GM12878 (cell line): Measurements from ENCODE around the gene DIO2. TPM values are rescaled to one million over a fixed set of nuclear protein-coding genes. Genes with fewer than 3 reads are reported as not detected.

Source experiments
- ATAC-seq: fragments of 200-7000 bp; cut with Tn5 transposase; 3 replicates; pipeline ENCODE4 v1.9.1; 2020; ENCODE audit warnings: mild to moderate bottlenecking, moderate library complexity
- BruUV-seq: library from RNA; stranded (reverse); fragments of 400-500 nt; replicated peaks from 2 replicates; lab custom pipeline; 2021; lab: Mats Ljungman, UMichigan
- CTCF ChIA-PET: fragments of 300-600 bp; sonication (Branson Sonifier 250); formaldehyde crosslinking; extraction: SDS; loops from one replicate; lab custom pipeline; 2021; ENCODE audit warnings: inconsistent platforms; lab: Yijun Ruan, JAX
- POLR2A ChIA-PET: fragments of 350-600 bp; formaldehyde crosslinking; extraction: SDS; loops from one replicate; lab custom pipeline; 2021; ENCODE audit warnings: inconsistent platforms; lab: Charles Lee
- RAD21 ChIA-PET: fragments of 300-600 bp; sonication (Branson Sonifier 250); formaldehyde crosslinking; loops from one replicate; lab custom pipeline; 2023; ENCODE audit warnings: antibody characterized with exemption; ENCODE audit not compliant: unreplicated experiment; lab: Charles Lee
- SMC1A ChIA-PET: fragments of 300-600 bp; sonication (Branson Sonifier 250); formaldehyde crosslinking; loops from one replicate; lab custom pipeline; 2023; ENCODE audit not compliant: unreplicated experiment, uncharacterized antibody; lab: Charles Lee
- DNase-seq: peaks from one replicate; pipeline ENCODE4 v3.0.0-alpha.2; 2011; ENCODE audit warnings: low read depth, low spot score
- FAIRE-seq: peaks from 3 replicates; lab custom pipeline; 2011; peaks lifted over from hg19 to GRCh38; lab: Jason Lieb, UNC
- H2AFZ ChIP-seq: 2 replicates; pipeline ENCODE4 v1.6.0; 2011; ENCODE audit warnings: low read depth, low read length, control low read depth; ENCODE audit not compliant: control insufficient read depth
- H3K27ac ChIP-seq: 2 replicates; pipeline ENCODE4 v1.5.1; 2011; ENCODE audit warnings: control low read depth; ENCODE audit not compliant: control insufficient read depth, insufficient read depth
- H3K27me3 ChIP-seq, 2 experiments: replicated peaks in 1 of 2; 2 replicates each; pipeline versions ENCODE4 v1.6.0 to v1.6.1; 2011; ENCODE audit warnings: low read length in 1 of 2; ENCODE audit not compliant: control insufficient read depth in 2 of 2, insufficient read depth in 2 of 2
- H3K36me3 ChIP-seq, 2 experiments: 2 replicates each; pipeline ENCODE4 v1.5.1; 2011; ENCODE audit warnings: low read length in 1 of 2; ENCODE audit not compliant: control insufficient read depth in 2 of 2, insufficient read depth in 2 of 2
- H3K4me1 ChIP-seq: 2 replicates; pipeline ENCODE4 v1.6.1; 2011; ENCODE audit warnings: mild to moderate bottlenecking, low read length, moderate library complexity, mixed read lengths; ENCODE audit not compliant: control insufficient read depth, insufficient read depth
- H3K4me2 ChIP-seq: 2 replicates; pipeline ENCODE4 v1.6.0; 2011; ENCODE audit warnings: control low read depth; ENCODE audit not compliant: control insufficient read depth, insufficient read depth
- H3K4me3 ChIP-seq: fragments of 200-600 bp; sonication (generic); 2 replicates; pipeline ENCODE4 v1.5.1; 2016
- H3K79me2 ChIP-seq: 2 replicates; pipeline ENCODE4 v1.6.0; 2011; ENCODE audit warnings: low read length; ENCODE audit not compliant: control insufficient read depth, insufficient read depth
- H3K9ac ChIP-seq: 2 replicates; pipeline ENCODE4 v1.8.0; 2011; ENCODE audit warnings: low read length, control low read depth, mixed read lengths; ENCODE audit not compliant: control insufficient read depth, insufficient read depth
- H3K9me3 ChIP-seq: replicated peaks from 3 replicates; pipeline ENCODE4 v1.5.1; 2011; ENCODE audit warnings: mild to moderate bottlenecking, low read length; ENCODE audit not compliant: control insufficient read depth, insufficient read depth
- H4K20me1 ChIP-seq: 2 replicates; pipeline ENCODE4 v1.6.0; 2011; ENCODE audit not compliant: control insufficient read depth, insufficient read depth
- CHD2 ChIP-seq: IDR thresholded peaks from 2 replicates; pipeline ENCODE4 v1.6.1; 2011; ENCODE audit warnings: low read depth, low read length, improper control_type of control experiment, borderline replicate concordance
- CREB1 ChIP-seq: IDR thresholded peaks from 2 replicates; pipeline ENCODE4 v1.6.1; 2012; ENCODE audit warnings: low read depth, mild to moderate bottlenecking, inconsistent platforms
- ETV6 ChIP-seq, 2 experiments: fragments of 450-650 bp in 1 of 2; IDR thresholded peaks in 1 of 2; conservative IDR thresholded peaks in 1 of 2; 2 replicates each; pipeline ENCODE4 v1.6.1; 2014; ENCODE audit warnings: antibody characterized with exemption in 1 of 2, borderline replicate concordance in 1 of 2, low read depth in 1 of 2, mild to moderate bottlenecking in 1 of 2, moderate library complexity in 1 of 2
- KLF5 ChIP-seq: fragments of 450-650 bp; IDR thresholded peaks from 2 replicates; pipeline ENCODE4 v1.6.1; 2014; ENCODE audit warnings: mild to moderate bottlenecking; ENCODE audit not compliant: partially characterized antibody
- NRF1 ChIP-seq: conservative IDR thresholded peaks from 2 replicates; pipeline ENCODE4 v1.6.1; 2011; ENCODE audit warnings: mild to moderate bottlenecking, low read depth, low read length, improper control_type of control experiment
- POU2F2 ChIP-seq: IDR thresholded peaks from 3 replicates; pipeline ENCODE4 v1.6.1; 2011; ENCODE audit warnings: low read depth, mild to moderate bottlenecking, low read length, borderline replicate concordance
- SIX5 ChIP-seq: IDR thresholded peaks from 2 replicates; pipeline ENCODE4 v1.6.1; 2011; ENCODE audit warnings: mild to moderate bottlenecking, low read depth, low read length, moderate library complexity; ENCODE audit not compliant: severe bottlenecking
- SUPT20H ChIP-seq: IDR thresholded peaks from 2 replicates; pipeline ENCODE4 v1.6.1; 2011; ENCODE audit warnings: low read depth, mild to moderate bottlenecking, low read length, moderate library complexity, borderline replicate concordance; ENCODE audit not compliant: control insufficient read depth
- SUZ12 ChIP-seq: fragments of 200-600 bp; sonication (generic); IDR thresholded peaks from one replicate; pipeline ENCODE4 v1.6.1; 2018; ENCODE audit warnings: antibody characterized with exemption, mild to moderate bottlenecking; ENCODE audit not compliant: unreplicated experiment
- TARDBP ChIP-seq: IDR thresholded peaks from 2 replicates; pipeline ENCODE4 v1.6.1; 2016; ENCODE audit warnings: borderline replicate concordance
- TCF7 ChIP-seq: IDR thresholded peaks from 2 replicates; pipeline ENCODE4 v1.6.1; 2014; ENCODE audit warnings: antibody characterized with exemption, borderline replicate concordance
- ZNF217 ChIP-seq: fragments of 450-650 bp; IDR thresholded peaks from 2 replicates; pipeline ENCODE4 v1.6.1; 2017; ENCODE audit warnings: antibody characterized with exemption, mild to moderate bottlenecking
- ZNF384 ChIP-seq: IDR thresholded peaks from 2 replicates; pipeline ENCODE4 v1.6.1; 2012; ENCODE audit warnings: low read depth, mild to moderate bottlenecking, low read length, improper control_type of control experiment, borderline replicate concordance
- WGBS: methylation state at CpG from one replicate; pipeline ENCODE4 v1.1.6; 2016; ENCODE audit warnings: low lambda C conversion rate; ENCODE audit not compliant: insufficient replicate concordance, insufficient coverage; ENCODE audit errors: missing lambda C conversion rate; 5-methylcytosine and 5-hydroxymethylcytosine counted together
- in situ Hi-C: fragments of 300-500 bp; cut with MboI; formaldehyde crosslinking; loops from 9 replicates; pipeline ENCODE4 v1.14.3; 2018; ENCODE audit warnings: mixed read lengths
- intact Hi-C: fragments of 100-400 bp; cut with micrococcal nuclease; formaldehyde crosslinking; loops from one replicate; pipeline ENCODE4 v1.14.2; 2022; ENCODE audit not compliant: unreplicated experiment
- polyA plus RNA-seq, 11 experiments: library from polyadenylated mRNA; depleted of rRNA in 4 of 11; unstranded in 6 of 11; stranded (reverse) in 5 of 11; fragments of >200 nt; fragmentation: Nextera tagmentation in 4 of 11; fragmentation: Illumina TruSeq in 1 of 11; extraction: Ambion mirVana in 4 of 11; extraction: Trizol in 1 of 11; gene quantifications; 1 replicate in 1 of 11; 2 replicates in 10 of 11; pipeline versions ENCODE4 v1.2.1 to v1.2.3, GENCODE V29; 2011 to 2016; ENCODE audit warnings: inconsistent platforms in 2 of 11, missing spikeins in 2 of 11, low read depth in 1 of 11
- total RNA-seq, 4 experiments: library from RNA; depleted of rRNA in 3 of 4; stranded (reverse); fragments of >200 nt in 3 of 4; fragmentation: Illumina TruSeq in 1 of 4; extraction: Trizol in 1 of 4; gene quantifications; 2 replicates each; pipeline versions ENCODE4 v1.2.1 to v1.2.3, GENCODE V29; 2013 to 2021
- TF ChIP-seq, protein P1 (sequence below): IDR thresholded peaks from 2 replicates; pipeline ENCODE4 v1.6.1; 2011; ENCODE audit warnings: low read depth, low read length, improper control_type of control experiment, borderline replicate concordance
- TF ChIP-seq, protein P2 (sequence below): IDR thresholded peaks from 2 replicates; pipeline ENCODE4 v1.6.1; 2012; ENCODE audit warnings: low read depth, low read length, improper control_type of control experiment
- TF ChIP-seq, protein P3 (sequence below): fragments of 450-650 bp; IDR thresholded peaks from 2 replicates; pipeline ENCODE4 v1.6.1; 2016; ENCODE audit warnings: mild to moderate bottlenecking
- TF ChIP-seq, protein P4 (sequence below): fragments of 450-650 bp; IDR thresholded peaks from 2 replicates; pipeline ENCODE4 v1.6.1; 2017; ENCODE audit warnings: mild to moderate bottlenecking, moderate library complexity

DIO2 gene
- total and polyA plus RNA-seq, 10 of the 15 experiments (the other 5 are each of a cell fraction or from before 2014, with no cell fraction given) = not detected

DNA sequence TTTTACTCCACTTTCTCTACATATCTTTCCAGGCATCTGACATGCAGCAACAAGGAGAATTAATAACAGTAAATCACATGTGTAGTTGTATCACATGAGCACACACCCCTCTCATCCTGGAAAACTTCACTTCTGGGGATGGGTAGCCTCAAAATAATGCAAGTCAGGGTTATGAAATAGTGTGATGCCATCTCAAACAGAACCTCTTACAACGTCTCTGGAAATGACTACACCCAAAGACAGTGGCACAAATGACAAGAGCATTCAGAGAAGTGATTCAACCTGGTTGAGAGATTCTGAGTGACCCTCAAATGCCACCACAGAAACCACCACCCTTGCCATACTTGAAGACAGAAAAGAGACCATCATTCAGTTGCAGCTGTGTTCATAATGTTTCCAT lies 2.8 kb downstream of the DIO2 start:
- H3K9ac ChIP-seq = no peak overlapping the region
- H3K4me1 ChIP-seq = no peaks in the 10 kb centered on the region
- 0% methylated on average over 1 of the region's 1 CpG for WGBS
- H3K9me3 ChIP-seq = no peaks in the 10 kb centered on the region
- intact Hi-C loops = loop anchor here (10.0 kb wide), 1 partner anchor 776 kb away; no protein-coding TSS in a partner anchor
- no peak overlapping the region for H3K4me2 ChIP-seq
- no peaks in the 10 kb centered on the region for H4K20me1 ChIP-seq
- no peaks in the 10 kb centered on the region for H3K36me3 ChIP-seq
- no peak for ATAC-seq
- in situ Hi-C loops = no loop called here
- CTCF ChIA-PET = interaction anchor here (1.0 kb wide), 1 partner anchor 153 kb away, joined by 3 read pairs; no protein-coding TSS in a partner anchor
- no peak overlapping the region for H2AFZ ChIP-seq
- no peak overlapping the region for H3K4me3 ChIP-seq
- DNase-seq = no peak
- no peaks in the 10 kb centered on the region; a peak in 1 of 4 replicates for H3K27me3 ChIP-seq
- RAD21 ChIA-PET = no interaction called here
- no peak for FAIRE-seq
- no peaks in the 10 kb centered on the region for H3K79me2 ChIP-seq
- BruUV-seq = no TSS peak
- SMC1A ChIA-PET = interaction anchor here (0.7 kb wide), 1 partner anchor 148 kb away, joined by 3 read pairs; no protein-coding TSS in a partner anchor
- POLR2A ChIA-PET = no interaction called here
- no peak overlapping the region for H3K27ac ChIP-seq
- TF ChIP-seq CREB1 (no peak), ZNF384 (no peak), ZNF217 (no peak), TARDBP (no peak), NRF1 (no peak), KLF5 (no peak), TCF7 (no peak), SUZ12 (no peak), POU2F2 (no peak), SUPT20H (no peak), CHD2 (no peak), ETV6 (conservative IDR thresholded peaks at IDR 0.05 in 1 of 2, IDR thresholded peaks at IDR 0.05 in 1 of 2; ENCODE audit: borderline replicate concordance in 1 of 2, low read depth in 1 of 2) (no peak), SIX5 (no peak)
- TF ChIP-seq, protein P1, sequence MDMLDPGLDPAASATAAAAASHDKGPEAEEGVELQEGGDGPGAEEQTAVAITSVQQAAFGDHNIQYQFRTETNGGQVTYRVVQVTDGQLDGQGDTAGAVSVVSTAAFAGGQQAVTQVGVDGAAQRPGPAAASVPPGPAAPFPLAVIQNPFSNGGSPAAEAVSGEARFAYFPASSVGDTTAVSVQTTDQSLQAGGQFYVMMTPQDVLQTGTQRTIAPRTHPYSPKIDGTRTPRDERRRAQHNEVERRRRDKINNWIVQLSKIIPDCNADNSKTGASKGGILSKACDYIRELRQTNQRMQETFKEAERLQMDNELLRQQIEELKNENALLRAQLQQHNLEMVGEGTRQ = no peak
- TF ChIP-seq, protein P2, sequence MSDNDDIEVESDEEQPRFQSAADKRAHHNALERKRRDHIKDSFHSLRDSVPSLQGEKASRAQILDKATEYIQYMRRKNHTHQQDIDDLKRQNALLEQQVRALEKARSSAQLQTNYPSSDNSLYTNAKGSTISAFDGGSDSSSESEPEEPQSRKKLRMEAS = no peak
- TF ChIP-seq, protein P3, sequence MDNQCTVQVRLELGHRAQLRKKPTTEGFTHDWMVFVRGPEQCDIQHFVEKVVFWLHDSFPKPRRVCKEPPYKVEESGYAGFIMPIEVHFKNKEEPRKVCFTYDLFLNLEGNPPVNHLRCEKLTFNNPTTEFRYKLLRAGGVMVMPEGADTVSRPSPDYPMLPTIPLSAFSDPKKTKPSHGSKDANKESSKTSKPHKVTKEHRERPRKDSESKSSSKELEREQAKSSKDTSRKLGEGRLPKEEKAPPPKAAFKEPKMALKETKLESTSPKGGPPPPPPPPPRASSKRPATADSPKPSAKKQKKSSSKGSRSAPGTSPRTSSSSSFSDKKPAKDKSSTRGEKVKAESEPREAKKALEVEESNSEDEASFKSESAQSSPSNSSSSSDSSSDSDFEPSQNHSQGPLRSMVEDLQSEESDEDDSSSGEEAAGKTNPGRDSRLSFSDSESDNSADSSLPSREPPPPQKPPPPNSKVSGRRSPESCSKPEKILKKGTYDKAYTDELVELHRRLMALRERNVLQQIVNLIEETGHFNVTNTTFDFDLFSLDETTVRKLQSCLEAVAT = no peak
- TF ChIP-seq, protein P4, sequence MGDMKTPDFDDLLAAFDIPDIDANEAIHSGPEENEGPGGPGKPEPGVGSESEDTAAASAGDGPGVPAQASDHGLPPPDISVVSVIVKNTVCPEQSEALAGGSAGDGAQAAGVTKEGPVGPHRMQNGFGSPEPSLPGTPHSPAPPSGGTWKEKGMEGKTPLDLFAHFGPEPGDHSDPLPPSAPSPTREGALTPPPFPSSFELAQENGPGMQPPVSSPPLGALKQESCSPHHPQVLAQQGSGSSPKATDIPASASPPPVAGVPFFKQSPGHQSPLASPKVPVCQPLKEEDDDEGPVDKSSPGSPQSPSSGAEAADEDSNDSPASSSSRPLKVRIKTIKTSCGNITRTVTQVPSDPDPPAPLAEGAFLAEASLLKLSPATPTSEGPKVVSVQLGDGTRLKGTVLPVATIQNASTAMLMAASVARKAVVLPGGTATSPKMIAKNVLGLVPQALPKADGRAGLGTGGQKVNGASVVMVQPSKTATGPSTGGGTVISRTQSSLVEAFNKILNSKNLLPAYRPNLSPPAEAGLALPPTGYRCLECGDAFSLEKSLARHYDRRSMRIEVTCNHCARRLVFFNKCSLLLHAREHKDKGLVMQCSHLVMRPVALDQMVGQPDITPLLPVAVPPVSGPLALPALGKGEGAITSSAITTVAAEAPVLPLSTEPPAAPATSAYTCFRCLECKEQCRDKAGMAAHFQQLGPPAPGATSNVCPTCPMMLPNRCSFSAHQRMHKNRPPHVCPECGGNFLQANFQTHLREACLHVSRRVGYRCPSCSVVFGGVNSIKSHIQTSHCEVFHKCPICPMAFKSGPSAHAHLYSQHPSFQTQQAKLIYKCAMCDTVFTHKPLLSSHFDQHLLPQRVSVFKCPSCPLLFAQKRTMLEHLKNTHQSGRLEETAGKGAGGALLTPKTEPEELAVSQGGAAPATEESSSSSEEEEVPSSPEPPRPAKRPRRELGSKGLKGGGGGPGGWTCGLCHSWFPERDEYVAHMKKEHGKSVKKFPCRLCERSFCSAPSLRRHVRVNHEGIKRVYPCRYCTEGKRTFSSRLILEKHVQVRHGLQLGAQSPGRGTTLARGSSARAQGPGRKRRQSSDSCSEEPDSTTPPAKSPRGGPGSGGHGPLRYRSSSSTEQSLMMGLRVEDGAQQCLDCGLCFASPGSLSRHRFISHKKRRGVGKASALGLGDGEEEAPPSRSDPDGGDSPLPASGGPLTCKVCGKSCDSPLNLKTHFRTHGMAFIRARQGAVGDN = no peak
